NCI-H2107 treated with DMSO at 0.1 percent for 48 hours (cell line): Measurements from ENCODE around the gene CATSPERZ.

Experiments
- DNase-seq: peaks from one replicate; lab custom pipeline; 2025; ENCODE audit not compliant: unreplicated experiment; lab: John Stamatoyannopoulos, UW

Gene CATSPERZ

DNA sequence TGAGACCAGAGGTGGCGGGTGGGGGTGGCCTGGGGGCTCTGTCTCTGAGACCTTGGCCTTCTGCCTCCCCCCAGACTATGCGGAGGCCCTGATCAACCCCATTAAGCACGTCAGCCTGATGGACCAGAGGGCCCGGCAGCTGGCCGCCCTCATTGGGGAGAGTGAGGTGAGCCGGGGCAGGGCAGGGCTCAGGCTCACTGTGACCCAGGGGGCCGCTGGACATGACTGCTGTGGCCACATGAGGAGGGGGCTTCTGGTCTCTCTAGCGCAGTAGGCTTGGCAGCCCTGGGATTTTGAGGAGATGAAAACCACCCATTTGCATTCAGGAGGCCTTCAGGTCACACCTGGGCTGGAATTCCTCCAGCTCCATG is 36.2 kb upstream of the CATSPERZ start:
- DNase-seq, result no peak

DNA sequence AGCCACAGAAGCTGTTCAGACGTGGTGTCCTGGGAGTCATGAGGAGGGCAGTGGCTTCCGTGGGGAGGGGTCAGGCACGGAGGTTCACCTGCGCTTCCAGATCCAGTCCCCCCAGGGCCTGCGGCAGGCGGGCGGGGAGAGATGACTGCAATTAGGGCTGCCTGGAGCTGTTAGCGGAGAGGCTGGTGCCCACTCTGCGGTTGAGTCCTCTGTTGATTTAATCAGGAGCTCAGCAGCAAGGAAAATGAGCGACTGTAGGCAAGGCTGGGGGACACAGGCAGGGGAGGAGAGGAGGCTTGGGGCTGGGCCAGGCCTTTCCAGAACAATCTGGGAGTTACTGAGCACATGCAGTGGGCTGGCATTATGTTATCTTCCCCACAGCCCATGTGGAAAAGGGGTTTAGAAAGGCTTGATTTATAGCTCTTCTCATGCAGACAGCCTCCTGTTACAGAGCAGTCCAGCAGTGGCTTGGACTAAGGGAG is 35.7 kb upstream of the CATSPERZ start:
- DNase-seq, result peak; percentile 51

DNA sequence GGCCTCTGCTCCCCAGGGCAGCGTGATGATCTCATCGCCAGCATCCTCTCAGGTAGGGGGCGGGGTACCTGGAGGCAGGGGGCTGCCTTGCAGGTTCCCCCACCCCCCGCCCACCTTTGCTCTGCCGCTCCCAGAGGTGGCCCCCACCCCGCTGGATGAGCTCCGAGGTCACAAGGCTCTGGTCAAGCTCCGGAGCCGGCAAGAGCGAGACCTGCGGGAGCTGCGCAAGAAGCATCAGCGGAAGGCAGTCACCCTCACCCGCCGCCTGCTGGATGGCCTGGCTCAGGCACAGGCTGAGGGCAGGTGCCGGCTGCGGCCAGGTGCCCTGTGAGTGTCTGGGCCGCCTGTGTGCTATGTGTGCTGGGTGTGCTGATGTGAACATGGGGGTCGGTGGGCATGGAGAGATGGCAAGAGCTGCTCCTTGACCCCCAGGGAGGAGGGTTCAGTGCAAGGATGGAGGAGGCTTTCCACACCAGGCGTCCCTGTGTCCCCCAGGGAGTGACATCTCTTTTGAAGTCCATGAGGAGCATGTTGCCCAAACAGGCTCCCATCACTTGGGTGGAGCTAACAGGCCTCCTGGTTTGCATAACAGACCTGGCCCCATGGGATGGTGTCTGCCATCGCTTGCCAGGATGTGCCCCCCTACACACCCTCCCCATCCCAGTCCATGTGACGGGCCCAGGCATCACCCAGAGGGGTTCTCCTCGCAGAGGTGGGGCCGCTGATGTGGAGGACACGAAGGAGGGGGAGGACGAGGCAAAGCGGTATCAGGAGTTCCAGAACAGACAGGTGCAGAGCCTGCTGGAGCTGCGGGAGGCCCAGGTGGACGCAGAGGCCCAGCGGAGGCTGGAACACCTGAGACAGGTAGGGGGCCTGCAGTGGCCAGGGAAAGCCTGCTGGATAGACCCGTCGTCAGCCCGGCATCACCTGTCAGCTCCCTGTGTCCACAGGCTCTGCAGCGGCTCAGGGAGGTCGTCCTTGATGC is 34.7 kb upstream of the CATSPERZ start:
- DNase-seq, result no peak

DNA sequence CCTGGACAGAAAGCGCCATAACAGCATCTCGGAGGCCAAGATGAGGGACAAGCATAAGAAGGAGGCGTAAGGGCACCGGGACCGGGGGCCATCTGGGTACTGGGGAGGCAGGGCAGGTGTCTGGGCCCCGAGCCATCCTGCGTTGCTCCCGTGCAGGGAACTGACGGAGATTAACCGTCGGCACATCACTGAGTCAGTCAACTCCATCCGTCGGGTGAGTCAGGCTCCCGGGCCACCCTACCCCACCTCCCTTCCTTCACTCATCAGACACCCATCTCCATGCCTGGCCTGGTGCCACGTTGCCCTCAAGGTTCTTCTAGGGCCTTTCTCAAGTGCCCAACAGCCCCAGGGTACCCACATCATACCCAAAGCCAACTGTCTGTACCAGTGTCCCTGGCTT is 33.8 kb upstream of the CATSPERZ start:
- DNase-seq, result no peak

DNA sequence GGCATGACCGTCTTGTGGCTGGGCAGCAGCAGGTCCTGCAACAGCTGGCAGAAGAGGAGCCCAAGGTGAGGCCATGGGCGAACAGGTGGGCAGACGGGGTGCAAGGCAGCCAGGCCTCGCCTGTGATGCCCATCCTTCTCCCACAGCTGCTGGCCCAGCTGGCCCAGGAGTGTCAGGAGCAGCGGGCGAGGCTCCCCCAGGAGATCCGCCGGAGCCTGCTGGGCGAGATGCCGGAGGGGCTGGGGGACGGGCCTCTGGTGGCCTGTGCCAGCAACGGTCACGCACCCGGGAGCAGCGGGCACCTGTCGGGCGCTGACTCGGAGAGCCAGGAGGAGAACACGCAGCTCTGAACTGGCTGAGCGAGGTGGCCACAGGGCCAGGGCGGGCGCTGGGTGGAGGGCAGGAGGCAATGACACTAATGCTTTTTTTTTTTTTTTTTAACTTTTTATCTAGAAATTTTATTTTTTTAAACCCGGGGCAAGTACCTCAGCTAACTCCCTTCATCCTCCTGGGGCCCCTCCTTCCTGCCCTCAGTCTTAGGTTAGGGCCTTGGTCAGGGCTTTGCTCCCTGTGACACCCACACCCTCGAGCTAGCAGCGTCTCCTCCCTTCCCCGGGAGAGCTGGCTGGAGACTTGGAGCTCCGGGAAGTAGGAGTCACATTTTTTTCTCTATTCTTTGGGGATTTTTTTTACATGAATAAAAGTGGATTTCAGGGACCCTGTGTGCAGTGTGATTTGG is 32.8 kb upstream of the CATSPERZ start:
- DNase-seq, result no peak

DNA sequence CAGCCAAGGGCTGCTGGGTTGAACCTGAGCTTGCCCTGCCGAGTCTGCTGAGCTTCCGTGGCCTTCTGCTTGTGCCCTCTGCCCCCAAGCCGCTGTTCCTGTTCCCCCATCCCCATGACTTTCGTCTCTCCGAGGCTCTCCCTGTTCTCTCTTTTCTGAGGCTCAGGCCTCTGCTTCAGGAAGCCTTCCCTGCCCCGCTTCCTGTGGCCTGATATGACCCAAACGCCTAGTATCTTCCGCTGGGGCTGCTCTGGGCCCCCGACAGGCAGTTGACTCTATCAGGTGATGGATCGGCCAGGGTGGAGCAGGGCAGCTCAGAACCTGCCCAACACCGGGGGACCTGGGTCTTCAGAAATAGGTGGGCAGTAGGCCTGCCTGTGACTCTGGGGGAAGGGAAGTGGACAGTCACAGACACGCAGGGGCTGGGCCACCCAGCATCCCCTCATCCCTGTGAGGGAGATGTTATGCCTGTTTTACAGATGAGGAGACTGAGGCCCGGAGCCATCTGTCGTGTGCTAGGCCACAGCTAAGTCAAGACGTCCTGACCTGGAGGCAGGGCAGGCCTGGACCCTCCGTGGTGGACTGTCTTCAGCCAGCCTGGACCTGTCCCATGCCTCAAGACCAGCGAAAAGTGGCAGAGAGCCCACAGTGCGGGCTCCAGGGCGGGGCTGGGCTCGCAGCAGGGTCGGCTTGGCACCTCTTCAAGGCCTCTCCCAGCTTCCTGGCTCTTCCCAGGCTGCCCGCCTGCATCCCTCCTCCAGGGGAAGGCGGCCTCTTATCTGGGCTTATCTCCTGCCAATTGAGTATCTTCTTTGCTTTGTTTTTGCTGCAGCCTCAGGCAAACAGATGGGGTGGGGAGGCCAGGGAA is 31.9 kb upstream of the CATSPERZ start:
- DNase-seq, result no peak

DNA sequence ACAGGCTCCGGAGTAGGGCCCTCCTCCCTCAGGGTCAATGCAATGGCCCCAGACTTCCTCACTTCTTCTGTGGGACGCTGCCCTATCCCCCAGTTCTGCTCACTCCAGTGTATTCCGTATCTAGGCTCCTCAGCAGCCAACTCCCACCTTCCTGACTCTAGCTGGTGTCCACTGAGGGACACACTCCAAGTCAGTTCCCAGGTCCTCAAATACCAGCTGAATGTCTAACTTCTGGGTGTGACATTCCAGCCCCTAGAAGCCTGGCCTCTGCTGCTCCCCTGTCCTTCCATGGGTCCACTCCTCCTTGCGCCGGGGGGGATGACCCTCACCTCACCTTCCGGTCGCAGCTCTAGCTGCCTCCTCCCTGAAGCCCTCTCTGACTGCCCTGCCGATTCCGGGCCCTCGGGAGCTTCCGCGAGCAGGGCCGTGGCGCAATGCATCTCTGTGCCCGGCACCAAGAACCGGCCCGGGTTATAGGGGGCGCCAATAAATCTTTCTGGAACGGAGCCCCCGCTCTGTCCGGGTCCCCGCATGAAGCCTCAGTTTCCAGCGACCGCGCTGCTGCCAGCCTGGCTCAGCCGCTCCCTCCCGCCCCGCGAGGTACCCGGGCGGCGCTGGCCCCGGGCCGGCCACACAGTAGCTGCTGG is 31.1 kb upstream of the CATSPERZ start:
- no peak for DNase-seq

DNA sequence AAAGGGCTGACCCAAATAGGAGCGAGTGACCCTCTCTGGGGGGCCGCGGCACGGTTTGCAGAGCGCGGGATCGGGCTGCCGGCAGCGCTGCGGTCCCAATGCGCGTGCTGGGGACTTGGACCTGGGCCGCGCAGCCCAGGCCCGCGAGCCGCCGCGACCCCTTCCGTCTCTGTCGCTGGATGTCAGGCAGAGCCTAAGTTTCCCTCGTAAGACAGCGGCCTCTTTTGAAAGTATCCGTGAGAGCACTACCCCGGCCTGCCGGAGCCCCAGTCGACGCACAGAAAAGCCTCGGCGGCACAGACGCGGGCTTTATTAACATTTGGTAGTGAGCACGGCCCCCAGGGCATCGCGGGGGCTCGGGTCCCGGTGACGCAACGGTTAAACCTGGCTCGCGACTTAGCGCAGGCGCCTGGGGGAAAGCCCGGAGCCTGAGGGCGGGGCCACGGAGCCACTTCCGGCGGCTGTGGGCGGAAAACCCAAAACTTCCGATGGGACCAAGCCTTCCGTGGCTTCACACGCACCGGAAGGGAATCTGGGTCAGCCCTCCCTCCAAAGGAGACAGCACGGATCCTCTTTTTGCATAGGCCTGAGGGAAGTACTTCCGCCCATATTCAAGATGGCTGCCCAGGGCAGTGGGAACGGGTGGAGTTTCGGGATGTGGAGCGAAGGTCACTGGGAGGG is 30.5 kb upstream of the CATSPERZ start:
- peak; percentile 97 for DNase-seq

DNA sequence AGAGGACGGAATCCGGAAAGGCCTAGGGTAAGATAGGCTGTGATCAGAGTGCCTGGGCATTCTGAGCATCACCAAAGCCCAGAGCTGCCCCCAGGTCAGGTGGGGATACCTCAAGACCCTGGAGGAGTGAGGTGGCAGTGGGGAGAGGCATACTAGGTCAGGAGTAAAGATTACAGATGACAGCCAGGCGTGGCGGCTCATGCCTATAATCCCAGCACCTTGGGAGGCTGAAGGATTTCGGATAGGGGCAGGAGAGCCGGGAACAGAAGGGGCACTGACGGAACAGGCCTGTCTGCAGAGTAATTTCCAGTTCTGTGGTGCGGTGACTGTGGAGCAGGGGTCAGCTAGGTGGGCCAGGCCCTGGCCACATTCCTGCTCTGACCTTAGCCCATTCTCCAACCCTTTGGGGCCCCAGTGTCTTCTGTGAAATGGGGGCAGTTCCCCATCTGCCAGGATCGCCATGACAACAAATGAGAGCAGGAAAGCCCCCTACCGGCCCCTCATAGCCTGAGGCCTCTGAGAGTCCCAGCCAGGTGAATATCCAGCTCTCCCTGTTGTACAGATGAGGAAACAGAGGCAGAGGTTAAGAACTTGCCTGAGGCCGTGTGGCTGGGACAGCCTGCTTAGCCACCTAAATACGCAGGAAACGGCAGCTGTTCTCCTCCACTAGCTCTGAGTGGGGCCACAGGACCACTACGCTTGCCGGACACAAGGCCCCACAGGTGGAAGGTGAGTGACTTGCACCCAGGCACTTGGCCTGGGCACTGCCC is 24.9 kb upstream of the CATSPERZ start:
- DNase-seq, result no peak

DNA sequence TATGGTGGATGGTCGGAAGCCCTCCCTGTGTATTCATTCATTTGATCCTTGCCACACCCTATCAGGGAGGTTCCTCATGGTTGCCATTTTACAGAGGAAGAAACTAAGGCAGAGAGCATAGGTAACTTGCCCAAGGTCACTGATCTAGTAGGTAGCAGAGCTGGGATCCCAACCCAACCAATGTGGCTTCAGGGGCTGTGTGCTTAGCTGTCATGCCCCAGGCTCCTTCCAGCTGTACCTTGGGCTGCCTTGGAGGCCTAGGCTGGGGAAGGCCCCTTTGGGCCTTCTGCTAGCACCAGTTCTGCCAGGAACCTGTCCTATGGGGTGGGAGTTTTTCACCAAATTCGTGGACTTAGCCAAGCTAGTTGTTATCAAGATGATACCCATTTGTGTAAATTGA is 24.3 kb upstream of the CATSPERZ start:
- no peak for DNase-seq

DNA sequence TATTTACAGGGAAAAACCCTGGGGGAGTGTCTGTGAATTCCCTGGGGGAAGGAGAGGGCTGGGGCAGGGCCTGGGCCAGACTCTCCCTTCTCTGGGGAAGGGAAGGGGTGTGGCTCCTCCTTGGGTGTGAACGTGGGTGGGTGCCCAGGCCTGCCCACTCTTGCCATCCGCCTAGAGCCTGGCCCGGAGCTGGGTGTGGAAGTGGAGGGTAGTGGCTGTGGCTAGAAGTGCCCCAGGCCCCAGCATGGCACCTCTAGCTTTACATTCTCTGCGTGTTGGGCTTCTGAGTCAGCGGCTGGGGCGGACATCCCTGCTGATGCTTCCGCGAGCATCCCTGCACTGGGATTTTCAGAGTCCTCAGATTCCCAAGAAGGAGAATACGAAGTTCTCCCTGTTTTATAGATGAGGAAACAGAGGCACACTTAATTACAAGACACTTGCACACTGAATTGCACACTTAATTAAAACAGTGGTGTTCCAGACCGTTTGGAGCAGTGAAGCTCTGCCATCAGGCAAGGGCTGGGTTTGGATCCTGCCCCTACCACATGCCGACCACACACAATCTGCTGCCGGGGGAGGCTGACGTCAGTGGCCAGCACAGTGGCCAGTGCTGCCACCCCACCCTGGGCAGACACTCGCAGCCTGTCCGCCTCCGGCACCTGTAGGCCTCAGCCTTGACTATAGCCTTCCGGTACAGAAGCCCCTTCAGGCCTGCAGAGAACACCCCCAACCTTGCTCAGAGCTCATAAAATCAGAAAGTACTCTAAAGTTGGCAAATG is 23.3 kb upstream of the CATSPERZ start:
- no peak for DNase-seq

DNA sequence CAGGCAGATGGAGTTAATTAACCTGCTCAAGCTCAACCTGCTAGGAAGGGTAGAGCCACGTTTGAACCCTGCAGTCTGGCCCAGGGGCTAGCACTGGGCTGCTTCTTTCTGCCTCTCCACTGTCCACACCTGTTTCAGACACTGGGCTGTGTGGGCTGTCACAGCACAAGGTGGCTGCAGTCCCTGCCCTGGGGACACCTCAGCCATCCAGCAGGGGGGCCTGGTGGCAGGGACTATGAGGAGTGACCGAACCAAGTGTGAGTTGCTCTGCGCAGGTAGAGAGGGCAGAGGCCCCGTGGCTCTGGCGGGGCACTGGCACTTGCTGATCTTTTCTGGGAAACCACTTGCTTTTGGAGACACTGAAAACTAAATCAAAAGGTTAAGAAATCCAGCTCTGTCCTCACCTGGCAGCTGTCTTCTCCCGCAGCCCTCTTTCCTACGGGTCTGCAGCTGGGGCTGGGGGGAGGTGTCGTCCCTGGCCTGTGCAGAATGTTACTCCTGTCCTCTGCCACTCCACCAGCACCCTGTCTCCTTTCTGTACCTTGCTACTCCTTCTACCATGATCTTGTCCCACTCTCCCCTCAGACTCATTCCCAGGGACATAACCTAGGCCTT is 21.5 kb upstream of the CATSPERZ start:
- no peak for DNase-seq

DNA sequence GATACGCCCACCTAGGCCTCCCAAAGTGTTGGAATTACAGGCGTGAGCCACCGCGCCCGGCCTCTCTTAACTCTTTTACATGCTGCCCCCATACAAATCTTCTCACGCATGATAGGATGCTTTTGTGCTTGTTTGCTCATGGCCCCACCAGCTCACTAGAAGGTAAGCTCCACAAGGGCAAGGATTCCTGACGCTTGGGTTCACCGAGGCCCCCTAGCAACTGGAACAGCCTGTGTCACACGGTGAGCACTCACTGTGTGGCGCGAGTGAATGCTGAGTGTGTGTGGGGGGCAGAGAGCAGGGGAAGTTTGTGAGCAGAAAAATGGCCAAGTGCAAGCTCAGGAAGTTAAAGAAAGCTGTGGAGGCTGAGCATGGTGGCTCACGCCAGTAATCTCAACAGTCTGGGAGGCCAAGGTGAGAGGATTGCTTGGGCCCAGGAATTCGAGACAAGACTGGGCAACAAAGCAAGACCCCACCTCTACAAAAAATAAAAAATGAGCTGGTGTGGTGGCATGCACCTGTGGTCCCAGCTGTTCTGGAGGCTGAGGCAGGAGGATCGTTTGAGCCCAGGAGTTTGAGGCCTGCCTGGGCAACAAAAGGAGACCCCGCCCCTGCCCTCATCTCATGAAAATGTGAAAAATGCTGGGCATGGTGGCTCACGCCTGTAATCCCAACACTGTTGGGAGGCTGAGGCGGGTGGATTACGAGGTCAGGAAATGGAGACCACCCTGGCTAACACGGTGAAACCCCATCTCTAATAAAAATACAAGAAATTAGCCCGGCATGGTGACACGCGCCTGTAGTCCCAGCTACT is 18.0 kb upstream of the CATSPERZ start:
- no peak for DNase-seq

DNA sequence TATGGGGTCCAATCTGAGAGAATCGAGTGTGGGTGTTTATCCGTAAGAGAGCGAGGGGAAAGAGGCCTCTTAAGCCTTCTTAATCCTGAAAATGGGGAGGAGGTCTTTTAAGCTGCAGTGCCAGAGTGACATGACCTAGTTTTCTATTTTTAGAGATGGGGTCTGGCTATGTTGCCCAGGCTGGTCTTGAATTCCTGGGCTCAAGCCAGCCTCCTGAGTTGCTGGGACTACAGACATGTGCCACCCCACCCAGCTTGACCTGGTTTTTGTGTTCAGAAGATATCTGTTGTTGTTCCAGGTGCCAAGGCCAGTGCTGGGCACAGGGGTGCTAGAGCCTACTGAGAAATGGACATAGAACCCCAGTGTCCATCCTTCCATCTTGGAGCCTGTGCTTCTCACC is 17.1 kb upstream of the CATSPERZ start:
- no peak for DNase-seq

DNA sequence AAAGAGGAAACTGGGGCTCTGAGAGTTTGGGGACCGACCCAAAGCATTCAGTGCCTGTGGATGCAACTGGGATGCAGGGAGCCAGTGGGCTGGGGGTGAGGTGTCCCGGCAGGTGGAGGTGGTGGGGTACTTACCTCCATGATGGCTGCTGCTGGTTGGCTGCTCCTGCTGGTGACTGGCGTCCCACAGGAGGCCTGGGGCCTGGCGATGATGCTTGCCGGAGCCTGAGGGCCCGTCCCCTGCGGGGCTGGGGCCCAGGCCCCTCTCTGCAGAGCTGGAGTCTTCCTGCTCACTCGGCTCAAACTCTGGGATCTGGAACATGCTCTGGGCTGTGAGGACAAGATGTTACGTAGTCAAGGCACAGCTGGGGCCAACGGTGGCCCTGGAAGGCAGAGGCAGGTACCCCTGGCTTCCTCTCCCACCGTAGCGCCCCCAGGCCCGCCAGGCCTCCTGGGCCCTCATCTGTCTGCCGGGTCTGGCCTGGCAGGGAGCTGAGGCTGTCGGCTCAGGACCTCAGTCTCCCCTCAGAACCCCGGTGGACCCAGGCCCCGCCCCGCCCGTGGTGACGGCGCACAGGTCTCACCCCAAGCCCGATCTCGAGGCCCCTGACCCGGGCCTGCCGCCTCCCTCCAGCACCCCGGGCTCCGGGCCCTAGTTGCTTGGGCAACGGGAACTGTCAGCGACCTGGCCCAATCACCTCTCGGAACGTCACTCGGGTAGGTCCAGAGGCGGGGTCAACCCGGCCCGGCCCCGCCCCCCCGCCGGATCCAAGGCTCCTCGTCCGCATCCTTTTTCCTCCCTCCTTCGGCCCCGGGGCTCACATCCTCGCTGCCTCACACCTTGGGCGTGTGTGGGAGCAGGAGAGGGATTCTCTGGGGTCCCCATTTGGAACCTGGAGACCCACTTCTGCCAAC is 15.9 kb upstream of the CATSPERZ start, which contains the start of gene BAD:
BAD (minus strand) TSS at position 618 of the 914 bp plus-strand sequence; CDS start at position 321, 297 bp downstream.
- peak; percentile 83 for DNase-seq
